ENCODE results near the gene SPINK9.

Gene SPINK9

GRCh38 chr5:148382961-148383360 lies 47.6 kb downstream of the SPINK9 start:
- H3K27ac ChIP-seq = peak overlapping the region; percentile 69
- TF ChIP-seq CTCF (IDR thresholded peaks at IDR 0.05) (no peak), ZFX (IDR thresholded peaks at IDR 0.05; ENCODE audit: borderline replicate concordance) (no peak)

- TF ChIP-seq ZFX (IDR thresholded peaks at IDR 0.05; ENCODE audit: borderline replicate concordance) (no peak), CTCF (IDR thresholded peaks at IDR 0.05) (peak; percentile 33)
- H3K27ac ChIP-seq = peak within 1 kb of the TSS; percentile 69
Measured at GRCh38 chr5:148383564-148384379, 48.4 kb downstream of the SPINK9 start, which contains the start of gene FBXO38. TSS of gene FBXO38 (plus strand) at chr5:148383958. CDS start at chr5:148394777, 10,819 bp downstream.

GRCh38 chr5:148384380-148384737 lies 49.0 kb downstream of the SPINK9 start:
- H3K27ac ChIP-seq = peak overlapping the region; percentile 69
- no peak for TF ChIP-seq ZFX (IDR thresholded peaks at IDR 0.05; ENCODE audit: borderline replicate concordance)
- no peak for TF ChIP-seq CTCF (IDR thresholded peaks at IDR 0.05)

- no peak overlapping the region for H3K27ac ChIP-seq
- TF ChIP-seq CTCF (IDR thresholded peaks at IDR 0.05) (no peak), ZFX (IDR thresholded peaks at IDR 0.05; ENCODE audit: borderline replicate concordance) (no peak)
Measured at GRCh38 chr5:148385094-148385493, 49.7 kb downstream of the SPINK9 start.

- H3K27ac ChIP-seq = no peak overlapping the region
- TF ChIP-seq ZFX (IDR thresholded peaks at IDR 0.05; ENCODE audit: borderline replicate concordance) (no peak), CTCF (IDR thresholded peaks at IDR 0.05) (no peak)
Measured at GRCh38 chr5:148386041-148386440, 50.7 kb downstream of the SPINK9 start.

GRCh38 chr5:148387325-148387724 lies 52.0 kb downstream of the SPINK9 start:
- TF ChIP-seq ZFX (IDR thresholded peaks at IDR 0.05; ENCODE audit: borderline replicate concordance) = no peak
- no peak for TF ChIP-seq CTCF (IDR thresholded peaks at IDR 0.05)
- H3K27ac ChIP-seq = no peak overlapping the region

- no peak overlapping the region for H3K27ac ChIP-seq
- TF ChIP-seq ZFX (IDR thresholded peaks at IDR 0.05; ENCODE audit: borderline replicate concordance) (no peak), CTCF (IDR thresholded peaks at IDR 0.05) (no peak)
Measured at GRCh38 chr5:148388696-148389095, 53.3 kb downstream of the SPINK9 start.
